GM21786 (cell line): ENCODE measurements around the gene CGNL1.

Experiments
- ATAC-seq: cut with Tn5 transposase; IDR thresholded peaks from one replicate; pipeline ENCODE4 v1.9.1; 2021; ENCODE audit not compliant: unreplicated experiment

Gene CGNL1, protein sequence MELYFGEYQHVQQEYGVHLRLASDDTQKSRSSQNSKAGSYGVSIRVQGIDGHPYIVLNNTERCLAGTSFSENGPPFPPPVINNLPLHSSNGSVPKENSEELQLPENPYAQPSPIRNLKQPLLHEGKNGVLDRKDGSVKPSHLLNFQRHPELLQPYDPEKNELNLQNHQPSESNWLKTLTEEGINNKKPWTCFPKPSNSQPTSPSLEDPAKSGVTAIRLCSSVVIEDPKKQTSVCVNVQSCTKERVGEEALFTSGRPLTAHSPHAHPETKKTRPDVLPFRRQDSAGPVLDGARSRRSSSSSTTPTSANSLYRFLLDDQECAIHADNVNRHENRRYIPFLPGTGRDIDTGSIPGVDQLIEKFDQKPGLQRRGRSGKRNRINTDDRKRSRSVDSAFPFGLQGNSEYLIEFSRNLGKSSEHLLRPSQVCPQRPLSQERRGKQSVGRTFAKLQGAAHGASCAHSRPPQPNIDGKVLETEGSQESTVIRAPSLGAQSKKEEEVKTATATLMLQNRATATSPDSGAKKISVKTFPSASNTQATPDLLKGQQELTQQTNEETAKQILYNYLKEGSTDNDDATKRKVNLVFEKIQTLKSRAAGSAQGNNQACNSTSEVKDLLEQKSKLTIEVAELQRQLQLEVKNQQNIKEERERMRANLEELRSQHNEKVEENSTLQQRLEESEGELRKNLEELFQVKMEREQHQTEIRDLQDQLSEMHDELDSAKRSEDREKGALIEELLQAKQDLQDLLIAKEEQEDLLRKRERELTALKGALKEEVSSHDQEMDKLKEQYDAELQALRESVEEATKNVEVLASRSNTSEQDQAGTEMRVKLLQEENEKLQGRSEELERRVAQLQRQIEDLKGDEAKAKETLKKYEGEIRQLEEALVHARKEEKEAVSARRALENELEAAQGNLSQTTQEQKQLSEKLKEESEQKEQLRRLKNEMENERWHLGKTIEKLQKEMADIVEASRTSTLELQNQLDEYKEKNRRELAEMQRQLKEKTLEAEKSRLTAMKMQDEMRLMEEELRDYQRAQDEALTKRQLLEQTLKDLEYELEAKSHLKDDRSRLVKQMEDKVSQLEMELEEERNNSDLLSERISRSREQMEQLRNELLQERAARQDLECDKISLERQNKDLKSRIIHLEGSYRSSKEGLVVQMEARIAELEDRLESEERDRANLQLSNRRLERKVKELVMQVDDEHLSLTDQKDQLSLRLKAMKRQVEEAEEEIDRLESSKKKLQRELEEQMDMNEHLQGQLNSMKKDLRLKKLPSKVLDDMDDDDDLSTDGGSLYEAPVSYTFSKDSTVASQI

GRCh38 chr15:57375827-57376695 lies at the start of gene CGNL1:
CGNL1 (plus strand) TSS chr15:57376505; CDS start chr15:57438000, 61,495 bp downstream.
- no peak for ATAC-seq

DNA sequence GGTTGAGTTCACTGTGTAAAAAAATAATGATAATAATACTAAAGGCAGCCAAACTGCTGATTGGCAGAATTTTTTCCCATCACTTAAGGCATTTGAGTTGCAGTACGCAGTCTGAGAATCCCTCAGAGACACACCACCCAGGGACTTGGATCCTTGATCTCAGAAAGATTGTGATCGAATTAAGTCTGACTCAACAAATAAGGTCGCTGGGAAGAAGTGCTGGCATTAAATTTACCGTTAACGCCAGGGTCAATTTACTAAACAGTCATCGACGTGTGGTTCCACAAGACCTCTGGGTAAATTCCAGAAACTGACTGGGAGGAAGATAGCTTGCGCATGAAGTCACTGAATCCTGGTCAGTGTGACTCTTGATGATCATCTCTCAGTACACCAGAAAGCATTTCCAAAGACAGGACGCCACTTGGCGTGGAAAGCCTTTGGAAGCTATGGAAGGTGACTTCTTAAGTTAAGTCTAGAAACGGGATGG lies 48.3 kb upstream of the CGNL1 start:
- no peak for ATAC-seq

DNA sequence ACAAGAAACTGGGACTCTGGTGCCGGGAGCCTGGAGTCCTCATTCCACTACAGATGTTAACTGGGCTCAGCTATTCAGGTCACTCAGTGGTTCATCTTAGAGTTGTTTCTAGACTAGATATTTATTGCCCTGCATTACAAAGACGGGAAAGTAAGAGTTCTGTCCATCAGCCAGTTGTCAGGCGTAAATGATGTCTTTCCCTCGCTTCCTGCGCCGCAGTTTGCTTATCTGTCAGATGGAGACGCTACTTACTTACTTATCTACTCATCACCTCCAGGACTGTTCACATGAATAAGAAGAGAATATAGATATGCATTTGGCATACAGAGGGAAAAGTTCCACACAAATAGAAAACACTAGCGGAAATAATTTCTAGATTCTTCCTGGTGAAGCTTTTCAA lies 47.8 kb upstream of the CGNL1 start:
- no peak for ATAC-seq

DNA sequence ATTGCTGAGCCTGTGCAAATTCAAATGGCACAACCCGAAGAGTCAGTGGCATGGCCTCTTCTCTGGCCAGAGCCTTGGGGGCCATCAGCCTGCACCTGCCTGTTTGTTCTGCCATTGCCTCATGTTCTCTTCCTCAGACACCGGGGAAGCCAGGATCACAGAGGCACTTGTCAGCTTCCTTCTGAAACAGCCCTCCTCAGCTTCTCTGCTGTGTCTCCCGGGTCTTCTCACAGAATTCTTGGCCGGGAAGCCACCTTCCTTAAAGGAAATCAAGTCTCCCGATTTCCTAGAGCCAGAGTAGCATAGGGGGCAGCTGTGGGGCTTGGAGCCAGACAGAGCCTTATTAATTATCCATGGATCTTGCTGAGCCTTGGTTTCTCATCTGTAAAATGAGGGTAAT lies 47.4 kb upstream of the CGNL1 start:
- ATAC-seq, result no peak

GRCh38 chr15:57329582-57330367 lies 46.5 kb upstream of the CGNL1 start:
- ATAC-seq, result no peak

DNA sequence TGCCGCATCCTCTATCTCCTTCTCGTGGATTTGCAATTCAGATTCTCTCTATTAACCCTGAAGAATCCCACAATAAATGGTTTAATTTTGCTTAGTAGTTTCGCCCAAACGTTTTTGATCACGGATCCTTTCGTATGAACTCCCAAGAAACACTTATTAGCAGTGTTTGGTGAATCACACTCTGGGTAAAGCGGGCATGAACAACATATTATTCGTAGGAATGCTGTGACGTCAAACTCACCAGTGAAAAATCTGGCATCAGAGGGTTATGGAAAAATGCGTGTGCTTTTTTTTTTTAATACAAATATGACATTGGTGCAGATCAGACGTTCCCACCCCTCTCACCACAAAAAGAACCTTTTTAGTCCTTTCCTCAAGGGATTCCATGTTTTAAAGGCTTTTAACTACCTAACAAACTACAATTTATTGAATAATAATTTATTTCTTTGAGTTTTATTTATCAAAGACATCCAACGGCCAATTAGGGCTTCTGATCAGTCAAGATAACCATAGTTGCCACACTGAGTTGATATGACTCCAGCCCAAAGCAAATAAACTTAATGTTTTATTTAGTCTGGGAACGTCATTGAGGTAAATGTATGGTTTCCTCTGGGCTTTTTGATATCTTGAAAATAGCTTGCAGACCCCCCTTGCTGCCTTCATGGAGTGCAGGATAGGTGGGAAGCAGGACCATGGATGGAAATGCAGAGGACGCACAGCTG lies 45.5 kb upstream of the CGNL1 start:
- no peak for ATAC-seq

GRCh38 chr15:57332326-57332725 lies 44.0 kb upstream of the CGNL1 start:
- ATAC-seq, result no peak

DNA sequence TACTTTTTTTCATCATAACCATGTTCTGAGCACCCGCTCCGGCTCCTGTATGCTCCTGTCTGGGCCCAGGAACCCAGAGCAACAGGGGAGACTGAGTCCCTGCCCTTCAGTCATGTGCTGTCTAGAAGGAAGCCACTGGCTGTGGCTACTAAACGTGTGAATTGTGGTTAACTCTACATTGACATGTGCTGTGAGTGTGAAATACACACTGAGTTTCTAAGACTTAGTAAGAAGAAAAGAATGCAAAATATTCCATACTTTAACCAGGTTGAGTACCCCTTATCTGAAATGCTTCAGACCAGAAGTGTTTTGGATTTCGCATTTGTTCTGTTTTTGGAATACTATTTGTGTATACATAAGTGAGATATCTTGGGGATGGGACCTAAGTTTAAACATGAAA lies 42.8 kb upstream of the CGNL1 start:
- ATAC-seq, result no peak

DNA sequence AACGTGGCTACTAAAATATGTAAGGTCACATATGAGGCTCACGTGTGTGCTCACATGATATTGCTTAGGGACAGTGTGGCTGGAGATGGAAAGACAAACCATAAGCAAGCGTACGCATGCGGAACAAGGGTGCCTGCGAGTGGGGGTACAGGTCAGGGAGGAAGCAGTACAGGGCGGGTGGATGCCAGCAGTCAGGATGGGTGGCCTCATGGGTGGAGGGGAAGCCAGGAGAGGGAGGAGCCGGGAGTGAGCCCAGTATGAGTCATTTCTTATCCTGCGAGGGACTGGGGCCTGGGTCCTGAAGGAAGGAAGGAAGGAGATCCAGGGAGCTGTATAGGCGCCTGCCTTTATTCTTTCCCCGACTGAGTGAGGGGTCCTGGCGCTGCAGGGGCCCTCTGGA lies 42.0 kb upstream of the CGNL1 start:
- no peak for ATAC-seq

DNA sequence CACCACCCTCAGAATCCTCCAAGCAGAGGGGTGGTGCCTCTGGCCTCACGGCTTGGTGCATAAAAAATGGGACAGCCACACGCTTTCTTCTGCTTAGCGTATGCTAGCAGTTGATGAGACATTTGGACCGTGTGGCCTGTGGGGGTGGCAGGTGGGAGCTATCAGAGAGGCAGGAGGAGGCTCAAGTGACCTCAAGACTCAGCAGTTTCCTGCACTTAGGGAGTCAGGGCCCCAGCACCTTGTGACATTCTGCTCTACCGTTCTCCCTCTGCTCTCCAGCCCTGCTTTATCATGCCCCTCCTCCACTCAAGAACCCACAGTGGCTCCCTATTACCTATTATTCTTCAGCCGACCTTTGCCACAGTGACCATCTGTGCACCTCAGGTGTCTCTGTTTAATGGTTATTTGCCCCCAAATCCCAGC lies 41.0 kb upstream of the CGNL1 start:
- no peak for ATAC-seq

DNA sequence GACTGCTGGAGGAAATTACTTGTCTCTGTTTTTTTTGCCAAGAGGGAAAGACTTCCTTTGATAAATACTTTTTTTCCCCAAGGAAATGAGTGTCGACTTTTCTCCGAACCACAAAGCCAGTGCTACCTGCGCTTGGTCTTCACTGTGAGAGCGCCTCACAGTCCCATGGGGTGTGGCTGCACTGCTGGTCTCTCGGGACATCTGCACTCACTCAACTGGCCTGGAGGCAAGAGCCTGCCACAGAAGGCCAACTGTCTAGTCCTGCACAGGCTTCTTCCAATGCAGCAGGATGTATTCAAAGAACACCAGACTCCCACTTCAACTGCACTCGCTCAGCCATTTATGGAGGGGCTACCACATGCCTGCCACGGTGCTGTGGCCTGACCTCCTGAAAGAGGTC lies 40.6 kb upstream of the CGNL1 start:
- ATAC-seq, result no peak

- ATAC-seq, result no peak
Measured at GRCh38 chr15:57337868-57338411, 38.4 kb upstream of the CGNL1 start.

GRCh38 chr15:57339321-57339720 lies 37.0 kb upstream of the CGNL1 start:
- no peak for ATAC-seq

GRCh38 chr15:57340682-57341259 lies 35.5 kb upstream of the CGNL1 start:
- peak; percentile 45 for ATAC-seq

DNA sequence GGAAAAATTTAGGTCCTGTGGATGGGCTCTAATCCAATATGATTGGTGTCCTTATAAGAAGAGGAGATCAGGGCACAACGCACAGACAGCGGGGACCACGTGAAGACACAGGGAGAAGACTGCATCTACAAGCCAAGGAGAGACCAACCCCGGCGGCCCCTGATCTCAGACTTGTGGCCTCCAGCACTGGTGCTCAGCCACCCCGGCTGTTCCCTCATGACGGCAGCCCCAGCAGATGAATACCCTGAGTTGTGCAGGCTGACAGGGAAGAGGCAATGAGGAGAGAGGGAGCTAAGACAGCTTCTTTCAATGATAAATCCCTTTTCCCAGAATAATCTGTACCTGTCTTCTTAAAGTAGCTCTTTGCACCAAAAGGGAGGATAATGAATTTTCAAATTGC lies 33.3 kb upstream of the CGNL1 start:
- no peak for ATAC-seq

GRCh38 chr15:57343498-57343897 lies 32.8 kb upstream of the CGNL1 start:
- no peak for ATAC-seq

- ATAC-seq, result no peak
Measured at GRCh38 chr15:57344282-57344681, 32.0 kb upstream of the CGNL1 start.

DNA sequence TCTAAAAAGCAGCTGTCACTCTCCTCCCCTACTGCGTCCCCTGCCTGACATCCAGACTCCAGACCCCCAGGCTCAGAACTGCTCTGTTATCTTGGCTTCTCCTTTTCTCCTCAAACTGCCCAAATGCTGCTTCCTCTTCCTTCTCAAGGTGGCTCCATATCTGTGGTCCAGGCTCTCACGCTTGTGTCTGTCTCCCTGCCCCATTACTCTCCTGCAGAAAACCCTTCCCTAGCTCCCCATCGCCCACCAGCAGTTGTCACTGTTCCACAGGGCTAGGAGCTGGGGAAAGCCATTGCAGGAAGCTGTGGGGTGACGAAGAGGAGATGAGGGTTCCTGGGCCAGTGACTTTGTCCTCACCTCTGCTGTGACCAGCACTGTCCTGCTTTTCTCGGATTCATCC lies 30.7 kb upstream of the CGNL1 start:
- ATAC-seq, result no peak
